ENCODE measurements around the gene ASNS.
"Not testable (repeated sequence)": the region's sequence is repeated elsewhere in the genome, so short reads cannot be mapped to it uniquely, and the experiment has no call there.

- TF ChIP-seq CTCF, POLR2A (IDR thresholded peaks at IDR 0.05): not testable (repeated sequence)
Measured at GRCh38 chr7:97879527-97879926, 7.3 kb upstream of the ASNS start.

Measured in lower leg skin (tissue), 3 donors.